Right atrium auricular region (tissue), 2 donors: ENCODE results near the gene TST. TPM values are rescaled to one million over a fixed set of nuclear protein-coding genes. Genes with fewer than 3 reads are reported as not detected.

ENCODE experiments used
- DNase-seq: peaks from one replicate; pipeline ENCODE4 v3.0.0-alpha.2; 2019; ENCODE audit warnings: low spot score
- H3K27ac ChIP-seq, 2 donors: fragments of 200-600 bp; sonication (generic); 1 replicate in 1 of 2; 2 replicates in 1 of 2; pipeline ENCODE4 v1.5.1; 2016 to 2019
- H3K27me3 ChIP-seq, 2 donors: fragments of 200-600 bp; sonication (generic); one replicate each; pipeline versions ENCODE4 v1.5.1 to v1.6.0; 2017 to 2019
- H3K36me3 ChIP-seq: fragments of 200-600 bp; sonication (generic); one replicate; pipeline ENCODE4 v1.5.1; 2016
- H3K4me1 ChIP-seq, 2 donors: fragments of 200-600 bp; sonication (generic); one replicate each; pipeline versions ENCODE4 v1.5.1 to v1.6.0; 2017 to 2019
- H3K4me3 ChIP-seq, 2 donors: fragments of 200-600 bp; sonication (generic); 1 replicate in 1 of 2; 2 replicates in 1 of 2; pipeline ENCODE4 v1.5.1; 2017 to 2019; ENCODE audit warnings: mild to moderate bottlenecking in 1 of 2, moderate library complexity in 1 of 2
- H3K9me3 ChIP-seq, 2 donors: fragments of 200-600 bp; sonication (generic); one replicate each; pipeline ENCODE4 v1.5.1; 2019
- total RNA-seq, 2 donors: library from RNA; depleted of rRNA; stranded (reverse); fragments of >200 nt; gene quantifications; one replicate each; pipeline ENCODE4 v1.1.0, GENCODE V29; 2016
- TF ChIP-seq, protein P1 (sequence below), 2 donors: fragments of 200-600 bp; sonication (generic); IDR thresholded peaks; one replicate each; pipeline ENCODE4 v1.5.1; 2019; ENCODE audit warnings: antibody characterized with exemption in 2 of 2

The TST gene
- total RNA-seq, 2 donors from 2014 or later = 55.0 to 82.1 TPM

GRCh38 chr22:37060801-37061610 is 41.8 kb upstream of the TST start:
- Histone ChIP-seq H3K27me3 (no peaks in the 10 kb centered on the region), H3K36me3 (peaks cover 45% of the 10 kb centered on the region), H3K9me3 (no peaks in the 10 kb centered on the region), H3K4me3 (no peak overlapping the region), H3K27ac (no peak overlapping the region), H3K4me1 (no peaks in the 10 kb centered on the region)
- TF ChIP-seq, protein P1, sequence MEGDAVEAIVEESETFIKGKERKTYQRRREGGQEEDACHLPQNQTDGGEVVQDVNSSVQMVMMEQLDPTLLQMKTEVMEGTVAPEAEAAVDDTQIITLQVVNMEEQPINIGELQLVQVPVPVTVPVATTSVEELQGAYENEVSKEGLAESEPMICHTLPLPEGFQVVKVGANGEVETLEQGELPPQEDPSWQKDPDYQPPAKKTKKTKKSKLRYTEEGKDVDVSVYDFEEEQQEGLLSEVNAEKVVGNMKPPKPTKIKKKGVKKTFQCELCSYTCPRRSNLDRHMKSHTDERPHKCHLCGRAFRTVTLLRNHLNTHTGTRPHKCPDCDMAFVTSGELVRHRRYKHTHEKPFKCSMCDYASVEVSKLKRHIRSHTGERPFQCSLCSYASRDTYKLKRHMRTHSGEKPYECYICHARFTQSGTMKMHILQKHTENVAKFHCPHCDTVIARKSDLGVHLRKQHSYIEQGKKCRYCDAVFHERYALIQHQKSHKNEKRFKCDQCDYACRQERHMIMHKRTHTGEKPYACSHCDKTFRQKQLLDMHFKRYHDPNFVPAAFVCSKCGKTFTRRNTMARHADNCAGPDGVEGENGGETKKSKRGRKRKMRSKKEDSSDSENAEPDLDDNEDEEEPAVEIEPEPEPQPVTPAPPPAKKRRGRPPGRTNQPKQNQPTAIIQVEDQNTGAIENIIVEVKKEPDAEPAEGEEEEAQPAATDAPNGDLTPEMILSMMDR (IDR thresholded peaks at IDR 0.05) = no peak
- no peak for DNase-seq

- DNase-seq = no peak
- Histone ChIP-seq H3K27me3 (no peaks in the 10 kb centered on the region), H3K27ac (no peak overlapping the region), H3K9me3 (no peaks in the 10 kb centered on the region), H3K4me3 (no peak overlapping the region), H3K36me3 (peaks cover 56% of the 10 kb centered on the region), H3K4me1 (no peaks in the 10 kb centered on the region)
- TF ChIP-seq, protein P1 (IDR thresholded peaks at IDR 0.05) = no peak
These were observed 40.7 kb upstream of the TST start for GRCh38 chr22:37059876-37060449.

DNA sequence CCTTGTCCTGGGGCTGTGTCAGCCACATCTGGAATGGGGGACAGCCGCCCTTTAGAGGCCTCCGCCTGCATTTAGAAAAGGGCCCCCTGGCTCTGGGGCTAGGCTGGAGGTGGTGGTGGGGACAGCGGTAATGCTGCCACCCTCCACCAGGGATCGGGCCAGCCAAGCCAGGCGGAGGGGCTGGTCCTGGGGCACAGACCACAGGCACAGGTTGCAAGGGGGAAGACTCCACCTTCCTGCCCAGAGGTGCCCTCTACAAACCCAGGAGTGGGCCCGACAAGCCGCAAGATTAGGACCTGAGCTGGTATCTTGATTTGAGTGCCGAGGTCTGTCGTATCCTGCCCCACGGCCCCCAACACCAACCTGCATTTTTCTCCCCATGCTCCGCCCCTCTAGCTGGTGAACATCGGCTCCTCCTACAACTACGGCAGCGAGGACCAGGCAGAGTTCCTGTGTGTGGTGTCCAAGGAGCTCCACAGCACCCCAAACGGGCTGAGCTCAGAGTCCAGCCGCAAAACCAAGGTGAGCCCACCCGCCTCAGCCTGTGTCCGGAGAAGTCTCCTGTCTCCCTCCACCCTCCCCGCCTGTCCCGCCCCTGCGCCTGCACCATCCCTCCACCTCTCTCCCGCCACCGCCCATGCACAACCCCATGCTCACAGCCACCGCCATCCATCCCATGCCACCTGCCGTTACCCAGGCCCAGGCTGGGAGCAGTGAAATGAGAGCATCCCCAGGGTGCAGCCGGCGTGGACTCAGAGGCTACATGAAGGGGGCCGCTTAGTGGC is 39.9 kb upstream of the TST start:
- TF ChIP-seq, protein P1 (IDR thresholded peaks at IDR 0.05) = no peak
- no peak overlapping the region for H3K4me3 ChIP-seq
- DNase-seq = no peak
- peaks cover 0 to 3% of the 10 kb centered on the region in 2 donors for H3K4me1 ChIP-seq
- peaks cover 61% of the 10 kb centered on the region for H3K36me3 ChIP-seq
- H3K9me3 ChIP-seq = no peaks in the 10 kb centered on the region
- no peak overlapping the region for H3K27ac ChIP-seq
- no peaks in the 10 kb centered on the region for H3K27me3 ChIP-seq

DNA sequence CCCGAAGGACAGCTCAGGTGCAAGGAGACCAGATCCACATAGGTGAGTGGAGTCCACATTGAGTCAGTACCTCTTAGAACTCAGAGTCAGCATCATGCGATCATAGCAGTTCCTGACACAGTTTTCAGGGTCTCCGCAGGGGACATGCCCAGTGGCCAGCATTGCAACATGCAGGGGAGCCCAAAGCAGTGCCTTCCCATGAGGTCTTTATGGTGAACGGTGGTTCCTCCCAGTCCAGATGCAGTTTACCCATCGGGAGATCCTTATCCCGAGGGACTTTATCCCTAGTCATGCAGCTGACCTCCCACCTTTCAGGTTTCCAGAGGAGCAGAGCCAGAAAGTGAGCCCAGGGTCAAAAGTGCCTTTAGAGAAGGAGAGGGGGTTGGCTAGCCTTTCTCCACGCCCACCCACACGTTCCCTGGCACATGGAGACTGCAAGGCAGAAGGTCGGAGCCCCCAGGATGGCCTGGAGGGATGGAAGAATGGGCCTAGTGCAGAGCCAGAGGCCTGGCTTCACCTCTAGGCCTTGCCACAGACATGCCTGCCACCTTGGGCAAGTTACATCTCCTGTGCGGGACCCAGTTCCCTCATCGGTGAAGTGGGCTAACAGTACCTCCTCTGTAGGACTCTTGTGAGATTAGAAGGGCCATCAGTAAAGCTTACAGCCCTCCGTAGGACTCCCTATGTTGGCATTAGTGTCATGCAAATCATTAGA is 38.7 kb upstream of the TST start:
- Histone ChIP-seq H3K27ac (no peak overlapping the region), H3K27me3 (no peaks in the 10 kb centered on the region), H3K36me3 (peaks cover 61% of the 10 kb centered on the region), H3K4me3 (no peak overlapping the region), H3K9me3 (no peaks in the 10 kb centered on the region), H3K4me1 (peaks cover 0 to 14% of the 10 kb centered on the region in 2 donors)
- TF ChIP-seq, protein P1 (IDR thresholded peaks at IDR 0.05) = no peak
- no peak for DNase-seq

- DNase-seq = no peak
- H3K36me3 ChIP-seq = peaks cover 61% of the 10 kb centered on the region
These were observed 38.0 kb upstream of the TST start for GRCh38 chr22:37057226-37057625.

More at GRCh38 chr22:37057226-37057625, 38.0 kb upstream of the TST start:
- Histone ChIP-seq H3K27me3 (no peaks in the 10 kb centered on the region), H3K9me3 (no peaks in the 10 kb centered on the region), H3K27ac (no peak overlapping the region), H3K4me3 (no peak overlapping the region), H3K4me1 (peaks cover 0 to 21% of the 10 kb centered on the region in 2 donors)
- TF ChIP-seq, protein P1 (IDR thresholded peaks at IDR 0.05) = no peak
